ENCODE data around the gene FRMPD4. TPM values are rescaled to one million over a fixed set of nuclear protein-coding genes. Genes with fewer than 3 reads are reported as not detected.

The FRMPD4 gene
- total and polyA plus RNA-seq, 9 donors, result 0.01 to 0.20 (median 0.05) TPM; not detected in 6

DNA sequence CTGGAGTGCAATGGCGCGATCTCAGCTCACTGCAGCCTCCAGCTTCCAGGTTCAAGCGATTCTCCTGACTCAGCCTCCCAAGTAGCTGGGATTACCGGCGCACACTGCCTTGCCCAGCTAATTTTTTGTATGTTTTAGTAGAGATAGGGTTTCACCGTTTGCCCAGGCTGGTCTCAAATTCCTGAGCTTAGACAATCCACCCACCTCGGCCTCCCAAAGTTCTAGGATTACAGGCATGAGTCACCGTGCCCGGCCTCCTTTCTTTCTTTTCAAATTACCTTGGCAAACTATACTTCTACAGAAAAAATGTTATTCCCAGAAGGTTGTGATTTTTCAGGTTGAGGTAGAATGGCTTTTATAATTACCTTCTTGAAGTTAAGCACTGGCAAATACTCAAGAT lies 331.0 kb downstream of the FRMPD4 start:
- DNase-seq, result no peak
- H3K36me3 ChIP-seq, result no peaks in the 10 kb centered on the region
- TF ChIP-seq, protein P1, sequence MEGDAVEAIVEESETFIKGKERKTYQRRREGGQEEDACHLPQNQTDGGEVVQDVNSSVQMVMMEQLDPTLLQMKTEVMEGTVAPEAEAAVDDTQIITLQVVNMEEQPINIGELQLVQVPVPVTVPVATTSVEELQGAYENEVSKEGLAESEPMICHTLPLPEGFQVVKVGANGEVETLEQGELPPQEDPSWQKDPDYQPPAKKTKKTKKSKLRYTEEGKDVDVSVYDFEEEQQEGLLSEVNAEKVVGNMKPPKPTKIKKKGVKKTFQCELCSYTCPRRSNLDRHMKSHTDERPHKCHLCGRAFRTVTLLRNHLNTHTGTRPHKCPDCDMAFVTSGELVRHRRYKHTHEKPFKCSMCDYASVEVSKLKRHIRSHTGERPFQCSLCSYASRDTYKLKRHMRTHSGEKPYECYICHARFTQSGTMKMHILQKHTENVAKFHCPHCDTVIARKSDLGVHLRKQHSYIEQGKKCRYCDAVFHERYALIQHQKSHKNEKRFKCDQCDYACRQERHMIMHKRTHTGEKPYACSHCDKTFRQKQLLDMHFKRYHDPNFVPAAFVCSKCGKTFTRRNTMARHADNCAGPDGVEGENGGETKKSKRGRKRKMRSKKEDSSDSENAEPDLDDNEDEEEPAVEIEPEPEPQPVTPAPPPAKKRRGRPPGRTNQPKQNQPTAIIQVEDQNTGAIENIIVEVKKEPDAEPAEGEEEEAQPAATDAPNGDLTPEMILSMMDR (IDR thresholded peaks at IDR 0.05), result no peak
- TF ChIP-seq POLR2A (IDR thresholded peaks at IDR 0.05) (no peak), EP300 (IDR thresholded peaks at IDR 0.05) (no peak)
- H3K9me3 ChIP-seq, result no peaks in the 10 kb centered on the region
- no peak overlapping the region for H3K27ac ChIP-seq
- intact Hi-C loops (cut with DNase I), result no loop called here
- H3K4me1 ChIP-seq (ENCODE audit: insufficient read depth), result no peaks in the 10 kb centered on the region
- 78 to 86% (median 81%) methylated on average over 9 of the region's 9 CpGs for WGBS, 3 donors
- no peaks in the 10 kb centered on the region for H3K27me3 ChIP-seq
- H3K4me3 ChIP-seq, result no peak overlapping the region

DNA sequence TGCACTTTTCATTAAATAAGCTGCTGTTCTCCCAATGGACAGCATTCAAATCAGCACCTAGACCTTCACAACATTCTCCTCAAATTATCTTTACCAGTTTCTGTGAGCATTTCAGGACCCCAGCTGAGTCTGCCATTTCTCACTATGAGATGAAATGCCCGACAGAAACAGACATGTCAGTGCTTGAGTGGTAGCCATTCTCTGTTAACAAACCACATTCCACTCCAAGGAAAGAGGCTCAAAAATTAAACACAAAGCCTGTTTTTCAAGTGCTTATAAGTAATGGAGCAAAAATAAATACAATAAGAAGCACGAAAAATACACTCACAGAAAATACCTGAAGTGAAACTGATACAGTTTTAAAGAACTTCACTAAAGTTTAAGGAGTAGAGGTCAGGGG lies 332.8 kb downstream of the FRMPD4 start:
- H3K36me3 ChIP-seq, result no peaks in the 10 kb centered on the region
- no peak overlapping the region for H3K4me3 ChIP-seq
- DNase-seq, result no peak
- intact Hi-C loops (cut with DNase I), result no loop called here
- no peaks in the 10 kb centered on the region for H3K27me3 ChIP-seq
- no peak for TF ChIP-seq POLR2A (IDR thresholded peaks at IDR 0.05)
- TF ChIP-seq, protein P1 (IDR thresholded peaks at IDR 0.05), result no peak
- no peaks in the 10 kb centered on the region for H3K4me1 ChIP-seq (ENCODE audit: insufficient read depth)
- H3K27ac ChIP-seq, result no peak overlapping the region
- WGBS, 3 donors, result 64 to 73% (median 70%) methylated on average over 2 of the region's 2 CpGs
- no peaks in the 10 kb centered on the region for H3K9me3 ChIP-seq

DNA sequence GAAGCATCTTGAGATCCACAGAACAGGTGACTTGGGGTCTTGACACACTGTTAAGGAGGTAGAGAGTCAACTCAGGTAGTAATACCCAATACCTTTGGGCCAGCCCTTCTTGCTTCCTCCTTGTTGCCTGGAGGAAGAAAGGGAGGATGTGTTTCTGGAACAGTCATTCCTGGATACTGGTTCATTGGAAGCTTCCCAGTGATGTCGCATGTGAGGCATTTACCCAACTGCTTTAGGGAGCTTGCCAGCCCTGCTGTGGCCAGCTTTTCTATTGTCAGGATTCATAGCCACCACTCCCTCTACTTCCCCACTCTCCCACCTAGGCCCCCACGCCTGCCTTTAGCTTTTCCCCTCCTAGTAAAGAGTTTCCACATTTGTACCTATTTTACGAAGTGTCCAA lies 342.7 kb downstream of the FRMPD4 start:
- no peaks in the 10 kb centered on the region for H3K4me1 ChIP-seq (ENCODE audit: insufficient read depth)
- H3K27ac ChIP-seq, result no peak overlapping the region
- no peak for DNase-seq
- no peak overlapping the region for H3K4me3 ChIP-seq
- H3K9me3 ChIP-seq, result no peaks in the 10 kb centered on the region
- H3K36me3 ChIP-seq, result no peaks in the 10 kb centered on the region
- TF ChIP-seq EP300 (IDR thresholded peaks at IDR 0.05) (no peak), POLR2A (IDR thresholded peaks at IDR 0.05) (no peak)
- TF ChIP-seq, protein P1 (IDR thresholded peaks at IDR 0.05), result no peak
- no peaks in the 10 kb centered on the region for H3K27me3 ChIP-seq
- intact Hi-C loops (cut with DNase I), result no loop called here
- WGBS, 3 donors, result 68 to 72% (median 71%) methylated on average over 3 of the region's 3 CpGs

DNA sequence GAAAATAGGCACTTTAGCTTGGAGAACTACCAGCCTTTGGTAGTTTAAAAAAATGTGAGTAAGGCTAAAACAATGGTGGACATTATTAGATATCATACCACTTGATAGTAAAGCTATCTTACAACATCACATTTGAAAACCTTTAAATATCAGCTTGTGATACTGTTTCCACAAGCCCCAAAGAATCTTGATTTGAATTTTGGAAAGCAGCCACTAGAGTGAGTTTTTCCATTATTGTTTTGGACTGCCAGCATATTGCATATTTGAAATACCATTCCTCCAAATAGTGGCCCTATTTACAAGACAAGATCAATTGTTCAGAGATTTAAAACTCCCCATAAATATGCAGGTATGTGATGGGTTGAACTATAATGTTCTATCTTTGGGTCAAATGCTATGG lies 349.9 kb downstream of the FRMPD4 start:
- Histone ChIP-seq H3K9me3 (no peaks in the 10 kb centered on the region), H3K4me3 (no peak overlapping the region), H3K27ac (no peak overlapping the region), H3K27me3 (no peaks in the 10 kb centered on the region), H3K36me3 (no peaks in the 10 kb centered on the region), H3K4me1 (ENCODE audit: insufficient read depth) (no peaks in the 10 kb centered on the region)
- intact Hi-C loops (cut with DNase I), result no loop called here
- TF ChIP-seq EP300 (IDR thresholded peaks at IDR 0.05) (no peak), POLR2A (IDR thresholded peaks at IDR 0.05) (no peak)
- TF ChIP-seq, protein P1 (IDR thresholded peaks at IDR 0.05), result no peak
- DNase-seq, result no peak

DNA sequence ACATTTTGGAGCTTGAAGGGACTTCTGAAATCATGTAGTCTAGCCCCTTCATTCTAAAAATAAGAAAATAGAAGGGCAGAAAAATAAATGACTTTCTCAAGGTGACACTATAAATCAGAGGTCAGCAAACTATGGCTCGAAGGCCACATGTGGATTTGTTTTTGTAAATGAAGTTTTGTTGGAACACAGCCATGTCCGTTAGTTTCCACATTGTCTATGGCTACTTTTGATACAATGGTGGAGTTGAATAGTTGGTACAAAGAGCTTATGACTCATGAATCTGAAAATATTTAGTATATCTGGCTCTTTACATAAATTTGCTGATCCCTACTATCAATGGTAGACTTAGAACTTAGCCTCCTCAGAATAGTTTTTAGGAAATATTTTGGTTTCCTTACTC lies 350.5 kb downstream of the FRMPD4 start:
- no peak overlapping the region for H3K27ac ChIP-seq
- DNase-seq, result no peak
- no peaks in the 10 kb centered on the region for H3K4me1 ChIP-seq (ENCODE audit: insufficient read depth)
- WGBS, 3 donors, result 21 to 35% (median 23%) methylated on average over 2 of the region's 2 CpGs
- no peaks in the 10 kb centered on the region for H3K27me3 ChIP-seq
- TF ChIP-seq POLR2A (IDR thresholded peaks at IDR 0.05) (no peak), EP300 (IDR thresholded peaks at IDR 0.05) (no peak)
- TF ChIP-seq, protein P1 (IDR thresholded peaks at IDR 0.05), result no peak
- intact Hi-C loops (cut with DNase I), result no loop called here
- H3K9me3 ChIP-seq, result no peaks in the 10 kb centered on the region
- H3K4me3 ChIP-seq, result no peak overlapping the region
- no peaks in the 10 kb centered on the region for H3K36me3 ChIP-seq
